HCT116 (cell line): ENCODE results near the gene RPL41.

Experiments used
- ATF3 ChIP-seq: IDR thresholded peaks from 2 replicates; pipeline ENCODE4 v1.6.1; 2012
- CTCF ChIP-seq, 3 experiments: fragments of 200-600 bp in 1 of 3; sonication (generic) in 1 of 3; IDR thresholded peaks in 2 of 3; conservative IDR thresholded peaks in 1 of 3; 2 replicates each; pipeline ENCODE4 v1.5.1; 2012 to 2017; ENCODE audit warnings: low read depth in 2 of 3, low read length in 2 of 3, antibody characterized with exemption in 1 of 3, borderline replicate concordance in 1 of 3, control low read depth in 1 of 3, mild to moderate bottlenecking in 1 of 3, mixed read lengths in 1 of 3, mixed run types in 1 of 3, moderate library complexity in 1 of 3; ENCODE audit not compliant: insufficient read depth in 1 of 3
- EZH2 ChIP-seq: fragments of 200-600 bp; sonication (generic); IDR thresholded peaks from 2 replicates; pipeline ENCODE4 v1.6.1; 2017; ENCODE audit warnings: antibody characterized with exemption, mixed run types
- POLR2A ChIP-seq: IDR thresholded peaks from 2 replicates; pipeline ENCODE4 v1.7.0; 2011; ENCODE audit warnings: borderline replicate concordance; ENCODE audit not compliant: insufficient read depth, insufficient read length; ENCODE audit errors: extremely low read depth
- POLR2AphosphoS5 ChIP-seq: IDR thresholded peaks from 2 replicates; pipeline ENCODE4 v1.6.1; 2011; ENCODE audit warnings: mild to moderate bottlenecking, low read depth, low read length, moderate library complexity
- SIN3A ChIP-seq: IDR thresholded peaks from 2 replicates; pipeline ENCODE4 v1.6.1; 2012; ENCODE audit warnings: low read depth
- YY1 ChIP-seq: IDR thresholded peaks from 2 replicates; pipeline ENCODE4 v1.6.1; 2011; ENCODE audit warnings: low read length, low read depth, moderate library complexity, mild to moderate bottlenecking; ENCODE audit not compliant: insufficient replicate concordance; ENCODE audit errors: extremely low read depth

- TF ChIP-seq POLR2A (no peak), EZH2 (no peak), CTCF (IDR thresholded peaks at IDR 0.05 in 2 of 3, conservative IDR thresholded peaks at IDR 0.05 in 1 of 3; ENCODE audit: borderline replicate concordance in 1 of 3, insufficient read depth in 1 of 3, low read depth in 2 of 3, low read length in 2 of 3) (no peak), ATF3 (no peak), POLR2AphosphoS5 (no peak), SIN3A (no peak), YY1 (no peak)
Observed at GRCh38 chr12:56134897-56135296, 18.5 kb downstream of the RPL41 start.
